Activated B cell treated with CpG ODN at 0.5 μM for 24 hours (primary cell): Measurements from ENCODE around the gene MRGPRX2. TPM values are rescaled to one million over a fixed set of nuclear protein-coding genes. Genes with fewer than 3 reads are reported as not detected.

Experiments
- ATAC-seq: fragments of 200-7000 bp; cut with Tn5 transposase; one replicate; pipeline ENCODE4 v1.10.0; 2021; ENCODE audit warnings: low read depth, mild to moderate bottlenecking, moderate library complexity
- CTCF ChIA-PET: fragments of 350-600 bp; sonication (Branson Sonifier 250); formaldehyde crosslinking; loops from one replicate; lab custom pipeline; 2021; ENCODE audit warnings: antibody characterized with exemption; lab: Charles Lee
- POLR2A ChIA-PET: fragments of 350-600 bp; sonication (Branson Sonifier 250); formaldehyde crosslinking; loops from one replicate; lab custom pipeline; 2021; ENCODE audit warnings: antibody characterized with exemption; lab: Charles Lee
- DNase-seq: peaks from one replicate; pipeline ENCODE4 v3.0.0; 2022
- H3K27ac Mint-ChIP-seq: one replicate; pipeline ENCODE4 v1.8.0; 2020; ENCODE audit warnings: mixed read lengths
- H3K27me3 Mint-ChIP-seq: one replicate; pipeline ENCODE4 v1.8.0; 2021; ENCODE audit warnings: mixed read lengths
- H3K36me3 Mint-ChIP-seq: one replicate; pipeline ENCODE4 v1.8.0; 2021; ENCODE audit warnings: low read depth, mixed read lengths
- H3K4me1 Mint-ChIP-seq: one replicate; pipeline ENCODE4 v1.8.0; 2021; ENCODE audit warnings: mixed read lengths
- H3K4me3 Mint-ChIP-seq: one replicate; pipeline ENCODE4 v1.8.0; 2020; ENCODE audit warnings: mild to moderate bottlenecking, mixed read lengths
- H3K9me3 Mint-ChIP-seq: one replicate; pipeline ENCODE4 v1.8.0; 2020; ENCODE audit warnings: mixed read lengths
- intact Hi-C: fragments of 100-400 bp; cut with micrococcal nuclease; formaldehyde crosslinking; loops from one replicate; pipeline ENCODE4 v1.15.1; 2024
- total RNA-seq: library from RNA; stranded (reverse); gene quantifications from 2 replicates; pipeline ENCODE4 v1.2.3, GENCODE V29; 2022
- TF ChIP-seq, protein P1 (sequence below): fragments of 200-600 bp; IDR thresholded peaks from one replicate; pipeline ENCODE4 v1.8.0; 2022; ENCODE audit warnings: antibody characterized with exemption, mild to moderate bottlenecking

MRGPRX2 gene
- total RNA-seq, 1 donor from 2014 or later = not detected

DNA sequence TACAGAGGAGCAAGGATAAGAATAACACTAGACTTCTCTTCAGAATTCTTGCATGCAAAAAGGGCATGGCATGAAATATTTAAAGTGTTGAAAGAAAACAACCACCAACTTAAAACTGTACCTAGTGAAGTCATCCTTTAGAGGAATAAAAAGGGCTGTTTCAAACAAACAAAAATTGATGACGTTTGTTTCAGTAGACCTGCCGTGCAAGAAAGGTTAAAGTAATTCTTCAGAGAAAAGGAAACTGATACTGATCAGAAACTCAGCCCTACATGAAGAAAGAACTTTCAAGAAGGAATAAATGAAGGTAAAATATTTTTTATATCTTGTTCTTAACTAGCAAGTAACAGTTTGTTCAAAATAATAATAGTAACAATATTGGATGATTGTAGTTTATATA is 27.5 kb downstream of the MRGPRX2 start:
- Mint-ChIP-seq H3K36me3 (no peaks in the 10 kb centered on the region), H3K4me3 (no peak overlapping the region), H3K27ac (no peak overlapping the region), H3K9me3 (peaks cover 4% of the 10 kb centered on the region), H3K4me1 (no peaks in the 10 kb centered on the region), H3K27me3 (peaks cover 1% of the 10 kb centered on the region)
- CTCF ChIA-PET = no interaction called here
- ATAC-seq (no peak), DNase-seq (no peak)
- POLR2A ChIA-PET = no interaction called here
- intact Hi-C loops = no loop called here
- TF ChIP-seq, protein P1, sequence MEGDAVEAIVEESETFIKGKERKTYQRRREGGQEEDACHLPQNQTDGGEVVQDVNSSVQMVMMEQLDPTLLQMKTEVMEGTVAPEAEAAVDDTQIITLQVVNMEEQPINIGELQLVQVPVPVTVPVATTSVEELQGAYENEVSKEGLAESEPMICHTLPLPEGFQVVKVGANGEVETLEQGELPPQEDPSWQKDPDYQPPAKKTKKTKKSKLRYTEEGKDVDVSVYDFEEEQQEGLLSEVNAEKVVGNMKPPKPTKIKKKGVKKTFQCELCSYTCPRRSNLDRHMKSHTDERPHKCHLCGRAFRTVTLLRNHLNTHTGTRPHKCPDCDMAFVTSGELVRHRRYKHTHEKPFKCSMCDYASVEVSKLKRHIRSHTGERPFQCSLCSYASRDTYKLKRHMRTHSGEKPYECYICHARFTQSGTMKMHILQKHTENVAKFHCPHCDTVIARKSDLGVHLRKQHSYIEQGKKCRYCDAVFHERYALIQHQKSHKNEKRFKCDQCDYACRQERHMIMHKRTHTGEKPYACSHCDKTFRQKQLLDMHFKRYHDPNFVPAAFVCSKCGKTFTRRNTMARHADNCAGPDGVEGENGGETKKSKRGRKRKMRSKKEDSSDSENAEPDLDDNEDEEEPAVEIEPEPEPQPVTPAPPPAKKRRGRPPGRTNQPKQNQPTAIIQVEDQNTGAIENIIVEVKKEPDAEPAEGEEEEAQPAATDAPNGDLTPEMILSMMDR = no peak

DNA sequence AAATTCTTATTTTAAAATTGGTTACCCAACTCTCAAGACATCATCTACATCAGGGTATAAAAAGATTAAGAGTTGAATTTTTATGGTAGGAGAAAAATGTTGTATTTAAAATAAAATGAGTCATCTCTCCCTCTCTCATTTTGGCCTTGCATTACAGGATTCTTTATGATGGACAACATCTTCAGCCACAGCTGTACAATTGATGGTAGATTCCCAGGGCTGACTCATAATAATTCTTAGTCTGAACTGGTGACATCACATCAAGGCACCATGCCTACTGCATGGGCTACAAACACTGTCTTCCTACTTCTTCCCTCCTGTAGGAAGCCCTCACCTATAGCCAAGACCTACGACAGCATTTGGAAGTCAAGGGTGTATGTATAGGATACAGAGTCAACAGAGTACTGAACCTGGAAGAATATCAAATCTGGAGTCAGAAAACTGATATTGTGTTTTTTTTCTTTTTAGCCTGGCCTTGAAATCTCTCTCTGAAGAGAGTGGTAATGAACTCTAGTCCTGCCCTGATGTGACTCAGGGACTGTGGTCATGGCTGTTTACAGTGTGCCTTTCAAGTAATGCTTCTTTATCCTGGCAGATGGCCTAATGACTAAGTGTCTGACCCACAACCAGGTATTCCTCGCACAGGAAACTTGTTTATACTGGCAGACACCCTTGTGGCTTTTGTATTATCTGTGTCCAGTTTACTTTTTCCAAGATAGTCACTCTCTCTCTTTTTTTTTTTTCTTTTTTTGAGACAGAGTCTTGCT is 32.5 kb downstream of the MRGPRX2 start:
- Mint-ChIP-seq H3K36me3 (no peaks in the 10 kb centered on the region), H3K4me3 (no peak overlapping the region), H3K27ac (no peak overlapping the region), H3K9me3 (peaks cover 4% of the 10 kb centered on the region), H3K4me1 (no peaks in the 10 kb centered on the region), H3K27me3 (peaks cover 5% of the 10 kb centered on the region)
- ChIA-PET CTCF (no interaction called here), POLR2A (no interaction called here)
- DNase-seq (no peak), ATAC-seq (no peak)
- TF ChIP-seq, protein P1 = no peak
- intact Hi-C loops = no loop called here

- ChIA-PET POLR2A (no interaction called here), CTCF (no interaction called here)
- DNase-seq (no peak), ATAC-seq (no peak)
- TF ChIP-seq, protein P1 = no peak
- Mint-ChIP-seq H3K36me3 (no peaks in the 10 kb centered on the region), H3K4me1 (no peaks in the 10 kb centered on the region), H3K27ac (no peak overlapping the region), H3K9me3 (peaks cover 4% of the 10 kb centered on the region), H3K27me3 (peaks cover 5% of the 10 kb centered on the region), H3K4me3 (no peak overlapping the region)
- intact Hi-C loops = no loop called here
Measured at GRCh38 chr11:19026862-19027261, 33.7 kb downstream of the MRGPRX2 start.

GRCh38 chr11:19025481-19026406 is 34.8 kb downstream of the MRGPRX2 start:
- ChIA-PET POLR2A (no interaction called here), CTCF (no interaction called here)
- no peak for DNase-seq
- TF ChIP-seq, protein P1 = no peak
- H3K4me1 Mint-ChIP-seq = no peaks in the 10 kb centered on the region
- no peak overlapping the region for H3K27ac Mint-ChIP-seq
- no peaks in the 10 kb centered on the region for H3K9me3 Mint-ChIP-seq
- no peaks in the 10 kb centered on the region for H3K36me3 Mint-ChIP-seq
- ATAC-seq = no peak
- peaks cover 5% of the 10 kb centered on the region for H3K27me3 Mint-ChIP-seq
- no peak overlapping the region for H3K4me3 Mint-ChIP-seq
- intact Hi-C loops = no loop called here

- Mint-ChIP-seq H3K9me3 (no peaks in the 10 kb centered on the region), H3K27ac (no peak overlapping the region), H3K4me3 (no peak overlapping the region), H3K36me3 (no peaks in the 10 kb centered on the region), H3K4me1 (no peaks in the 10 kb centered on the region), H3K27me3 (peaks cover 9% of the 10 kb centered on the region)
- ChIA-PET CTCF (no interaction called here), POLR2A (no interaction called here)
- TF ChIP-seq, protein P1 = no peak
- intact Hi-C loops = no loop called here
- DNase-seq (no peak), ATAC-seq (no peak)
Measured at GRCh38 chr11:19020831-19021230, 39.7 kb downstream of the MRGPRX2 start.
